Activated T-helper 2 cell treated with anti-CD3 and anti-CD28 coated beads, Interferon-gamma antibody, Interleukin-2, Interleukin-4, amounts not matched to agents 10 μg/mL and 5 μg/mL and 100 μg/mL, durations not matched to agents 14 hours and 24 hours and 36 hours (primary cell): ENCODE data around the gene NUMBL. TPM values are rescaled to one million over a fixed set of nuclear protein-coding genes. Genes with fewer than 3 reads are reported as not detected.

Source experiments
- DNase-seq: peaks from one replicate; pipeline ENCODE4 v3.0.0; 2021; ENCODE audit warnings: low spot score
- H3K27ac Mint-ChIP-seq: one replicate; pipeline ENCODE4 v1.8.0; 2021; ENCODE audit warnings: mixed read lengths
- H3K27me3 Mint-ChIP-seq: one replicate; pipeline ENCODE4 v1.8.0; 2021; ENCODE audit warnings: low read depth, mixed read lengths
- H3K36me3 Mint-ChIP-seq: one replicate; pipeline ENCODE4 v1.8.0; 2021; ENCODE audit warnings: low read depth, mixed read lengths
- H3K4me1 Mint-ChIP-seq: one replicate; pipeline ENCODE4 v1.8.0; 2021; ENCODE audit warnings: low read depth, mixed read lengths
- H3K4me3 Mint-ChIP-seq: one replicate; pipeline ENCODE4 v1.8.0; 2021; ENCODE audit warnings: low read depth, mild to moderate bottlenecking, moderate library complexity, mixed read lengths
- H3K9me3 Mint-ChIP-seq: one replicate; pipeline ENCODE4 v1.8.0; 2021; ENCODE audit warnings: mixed read lengths
- intact Hi-C: fragments of 100-400 bp; cut with micrococcal nuclease; formaldehyde crosslinking; loops from one replicate; pipeline ENCODE4 v1.15.1; 2023
- total RNA-seq: library from RNA; stranded (reverse); gene quantifications from 2 replicates; pipeline ENCODE4 v1.2.3, GENCODE V29; 2022

The NUMBL gene
- total RNA-seq, 1 donor from 2014 or later, result 18.0 TPM

- Mint-ChIP-seq H3K27ac (no peak overlapping the region), H3K36me3 (peaks cover 8% of the 10 kb centered on the region), H3K27me3 (no peaks in the 10 kb centered on the region), H3K4me1 (peaks cover 1% of the 10 kb centered on the region), H3K9me3 (no peaks in the 10 kb centered on the region), H3K4me3 (no peak overlapping the region)
- intact Hi-C loops, result no loop called here
- DNase-seq, result no peak
Measured at GRCh38 chr19:40693150-40693788, 2.8 kb upstream of the NUMBL start.

- no peak for DNase-seq
- peak overlapping the region; percentile 6 for H3K4me3 Mint-ChIP-seq
- no peak overlapping the region for H3K27ac Mint-ChIP-seq
- H3K36me3 Mint-ChIP-seq, result peaks cover 8% of the 10 kb centered on the region
- H3K9me3 Mint-ChIP-seq, result no peaks in the 10 kb centered on the region
- intact Hi-C loops, result no loop called here
- no peaks in the 10 kb centered on the region for H3K27me3 Mint-ChIP-seq
- peaks cover 1% of the 10 kb centered on the region for H3K4me1 Mint-ChIP-seq
Measured at GRCh38 chr19:40692212-40692551, 1.7 kb upstream of the NUMBL start.

- peak overlapping the region; percentile 89 for H3K4me3 Mint-ChIP-seq
- peak overlapping the region; percentile 95 for H3K27ac Mint-ChIP-seq
- peaks cover 1% of the 10 kb centered on the region for H3K4me1 Mint-ChIP-seq
- H3K36me3 Mint-ChIP-seq, result peaks cover 5% of the 10 kb centered on the region
- intact Hi-C loops, result loop anchor here (2.0 kb wide), 1 partner anchor 29 kb away; no protein-coding TSS in a partner anchor
- H3K9me3 Mint-ChIP-seq, result no peaks in the 10 kb centered on the region
- DNase-seq, result no peak
- no peaks in the 10 kb centered on the region for H3K27me3 Mint-ChIP-seq
Measured at GRCh38 chr19:40691421-40692211, 1.2 kb upstream of the NUMBL start.

GRCh38 chr19:40690693-40691420 is 406 bp upstream of the NUMBL start:
- Mint-ChIP-seq H3K9me3 (no peaks in the 10 kb centered on the region), H3K4me1 (peaks cover 1% of the 10 kb centered on the region), H3K27me3 (no peaks in the 10 kb centered on the region), H3K27ac (peak overlapping the region; percentile 95), H3K36me3 (peaks cover 7% of the 10 kb centered on the region), H3K4me3 (peak overlapping the region; percentile 89)
- intact Hi-C loops, result loop anchor here (1.0 to 2.0 kb wide), 2 partner anchors 24 to 28 kb away; no protein-coding TSS in a partner anchor
- peak; percentile 80 for DNase-seq

- peaks cover 16% of the 10 kb centered on the region for H3K36me3 Mint-ChIP-seq
- no peaks in the 10 kb centered on the region for H3K27me3 Mint-ChIP-seq
- H3K4me3 Mint-ChIP-seq, result peak overlapping the region; percentile 40
- no peaks in the 10 kb centered on the region for H3K9me3 Mint-ChIP-seq
- no peak overlapping the region for H3K27ac Mint-ChIP-seq
- peaks cover 1% of the 10 kb centered on the region for H3K4me1 Mint-ChIP-seq
- no peak for DNase-seq
- intact Hi-C loops, result loop anchor here (1.0 to 2.0 kb wide), 2 partner anchors 26 to 27 kb away; no protein-coding TSS in a partner anchor
Measured at GRCh38 chr19:40689339-40690049, 957 bp downstream of the NUMBL start.

- Mint-ChIP-seq H3K27me3 (no peaks in the 10 kb centered on the region), H3K9me3 (no peaks in the 10 kb centered on the region), H3K27ac (no peak overlapping the region), H3K4me3 (no peak overlapping the region), H3K36me3 (peaks cover 12% of the 10 kb centered on the region), H3K4me1 (peaks cover 1% of the 10 kb centered on the region)
- intact Hi-C loops, result no loop called here
- no peak for DNase-seq
Measured at GRCh38 chr19:40688987-40689338, 1.5 kb downstream of the NUMBL start.

GRCh38 chr19:40688309-40688708 is 2.1 kb downstream of the NUMBL start:
- no peak for DNase-seq
- Mint-ChIP-seq H3K36me3 (peaks cover 12% of the 10 kb centered on the region), H3K4me1 (peaks cover 1% of the 10 kb centered on the region), H3K4me3 (no peak overlapping the region), H3K27me3 (no peaks in the 10 kb centered on the region), H3K9me3 (no peaks in the 10 kb centered on the region), H3K27ac (no peak overlapping the region)
- intact Hi-C loops, result no loop called here

- H3K27me3 Mint-ChIP-seq, result no peaks in the 10 kb centered on the region
- H3K4me3 Mint-ChIP-seq, result no peak overlapping the region
- H3K36me3 Mint-ChIP-seq, result peaks cover 15% of the 10 kb centered on the region
- H3K9me3 Mint-ChIP-seq, result no peaks in the 10 kb centered on the region
- intact Hi-C loops, result no loop called here
- H3K4me1 Mint-ChIP-seq, result peaks cover 1% of the 10 kb centered on the region
- no peak overlapping the region for H3K27ac Mint-ChIP-seq
- no peak for DNase-seq
Measured at GRCh38 chr19:40687525-40688016, 2.9 kb downstream of the NUMBL start.

GRCh38 chr19:40686882-40687524 is 3.4 kb downstream of the NUMBL start:
- Mint-ChIP-seq H3K27ac (no peak overlapping the region), H3K9me3 (no peaks in the 10 kb centered on the region), H3K27me3 (no peaks in the 10 kb centered on the region), H3K36me3 (peaks cover 18% of the 10 kb centered on the region), H3K4me3 (no peak overlapping the region), H3K4me1 (peaks cover 1% of the 10 kb centered on the region)
- intact Hi-C loops, result no loop called here
- DNase-seq, result no peak

GRCh38 chr19:40685563-40685962 is 4.9 kb downstream of the NUMBL start:
- intact Hi-C loops, result no loop called here
- H3K4me3 Mint-ChIP-seq, result no peak overlapping the region

GRCh38 chr19:40685016-40685526 is 5.4 kb downstream of the NUMBL start:
- Mint-ChIP-seq H3K4me1 (no peaks in the 10 kb centered on the region), H3K9me3 (no peaks in the 10 kb centered on the region), H3K27ac (no peak overlapping the region), H3K36me3 (peaks cover 27% of the 10 kb centered on the region), H3K27me3 (no peaks in the 10 kb centered on the region), H3K4me3 (no peak overlapping the region)
- intact Hi-C loops, result no loop called here
- DNase-seq, result no peak

More at GRCh38 chr19:40685563-40685962, 4.9 kb downstream of the NUMBL start:
- no peak for DNase-seq
- H3K27ac Mint-ChIP-seq, result no peak overlapping the region
- no peaks in the 10 kb centered on the region for H3K9me3 Mint-ChIP-seq
- no peaks in the 10 kb centered on the region for H3K27me3 Mint-ChIP-seq
- H3K36me3 Mint-ChIP-seq, result peaks cover 27% of the 10 kb centered on the region
- H3K4me1 Mint-ChIP-seq, result no peaks in the 10 kb centered on the region

- peaks cover 32% of the 10 kb centered on the region for H3K36me3 Mint-ChIP-seq
- no peaks in the 10 kb centered on the region for H3K27me3 Mint-ChIP-seq
- H3K4me1 Mint-ChIP-seq, result no peaks in the 10 kb centered on the region
- intact Hi-C loops, result no loop called here
- H3K9me3 Mint-ChIP-seq, result no peaks in the 10 kb centered on the region
- no peak overlapping the region for H3K27ac Mint-ChIP-seq
- DNase-seq, result no peak
- H3K4me3 Mint-ChIP-seq, result no peak overlapping the region
Measured at GRCh38 chr19:40684280-40684679, 6.2 kb downstream of the NUMBL start.
